Neural cell (in vitro differentiated cells): ENCODE data around the gene NAGS.

ENCODE experiments used
- CTCF ChIP-seq: fragments of 450-650 bp; IDR thresholded peaks from 2 replicates; pipeline ENCODE4 v1.5.1; 2014; ENCODE audit warnings: antibody characterized with exemption, mild to moderate bottlenecking, moderate library complexity; ENCODE audit not compliant: poor library complexity, severe bottlenecking
- EP300 ChIP-seq: fragments of 450-650 bp; conservative IDR thresholded peaks from 2 replicates; pipeline ENCODE4 v1.6.1; 2014; ENCODE audit warnings: antibody characterized with exemption, mild to moderate bottlenecking, moderate library complexity; ENCODE audit not compliant: poor library complexity, severe bottlenecking
- EZH2 ChIP-seq: fragments of 200-600, 300-800 bp; shearing (Covaris generic), sonication (generic); IDR thresholded peaks from 2 replicates; pipeline ENCODE4 v1.6.1; 2014; ENCODE audit warnings: antibody characterized with exemption, low read length, borderline replicate concordance, mild to moderate bottlenecking; ENCODE audit not compliant: insufficient read depth, poor library complexity, severe bottlenecking
- POLR2AphosphoS5 ChIP-seq: IDR thresholded peaks from 2 replicates; pipeline ENCODE4 v1.6.1; 2012

GRCh38 chr17:44023545-44024270 lies 19.3 kb downstream of the NAGS start:
- TF ChIP-seq CTCF (no peak), EZH2 (no peak), EP300 (no peak), POLR2AphosphoS5 (no peak)
